Measurements from ENCODE around the gene LRRK1.

DNA sequence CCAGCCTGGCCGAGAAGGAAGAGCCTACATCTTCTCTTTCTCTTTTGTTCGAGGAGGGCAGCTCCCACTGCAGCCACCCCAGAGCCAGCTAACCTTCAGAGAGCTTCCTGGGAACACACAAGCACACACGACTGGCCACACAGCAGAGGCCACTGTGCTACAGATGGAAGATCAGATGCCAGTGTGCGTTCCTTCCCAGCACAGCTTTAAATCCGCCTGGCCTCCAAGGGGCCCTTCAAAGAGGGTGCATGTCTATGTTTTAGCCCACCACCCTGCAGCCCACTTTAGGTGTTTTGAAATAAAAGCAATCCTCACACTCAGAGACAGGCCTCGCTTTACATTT is 27.2 kb upstream of the LRRK1 start:
- TF ChIP-seq, protein P1, sequence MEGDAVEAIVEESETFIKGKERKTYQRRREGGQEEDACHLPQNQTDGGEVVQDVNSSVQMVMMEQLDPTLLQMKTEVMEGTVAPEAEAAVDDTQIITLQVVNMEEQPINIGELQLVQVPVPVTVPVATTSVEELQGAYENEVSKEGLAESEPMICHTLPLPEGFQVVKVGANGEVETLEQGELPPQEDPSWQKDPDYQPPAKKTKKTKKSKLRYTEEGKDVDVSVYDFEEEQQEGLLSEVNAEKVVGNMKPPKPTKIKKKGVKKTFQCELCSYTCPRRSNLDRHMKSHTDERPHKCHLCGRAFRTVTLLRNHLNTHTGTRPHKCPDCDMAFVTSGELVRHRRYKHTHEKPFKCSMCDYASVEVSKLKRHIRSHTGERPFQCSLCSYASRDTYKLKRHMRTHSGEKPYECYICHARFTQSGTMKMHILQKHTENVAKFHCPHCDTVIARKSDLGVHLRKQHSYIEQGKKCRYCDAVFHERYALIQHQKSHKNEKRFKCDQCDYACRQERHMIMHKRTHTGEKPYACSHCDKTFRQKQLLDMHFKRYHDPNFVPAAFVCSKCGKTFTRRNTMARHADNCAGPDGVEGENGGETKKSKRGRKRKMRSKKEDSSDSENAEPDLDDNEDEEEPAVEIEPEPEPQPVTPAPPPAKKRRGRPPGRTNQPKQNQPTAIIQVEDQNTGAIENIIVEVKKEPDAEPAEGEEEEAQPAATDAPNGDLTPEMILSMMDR (IDR thresholded peaks at IDR 0.05; ENCODE audit: low read depth, low read length, poor library complexity, severe bottlenecking): no peak
- TF ChIP-seq EZH2phosphoT487 (IDR thresholded peaks at IDR 0.05; ENCODE audit: borderline replicate concordance, low read length): no peak

All from DOHH2 (cell line).